Measurements from ENCODE around the gene MTG2. TPM values are rescaled to one million over a fixed set of nuclear protein-coding genes. Genes with fewer than 3 reads are reported as not detected.

The MTG2 gene
- total and polyA plus RNA-seq, 2 of the 13 experiments (the other 11 are each of a cell fraction or from before 2014, with no cell fraction given) = 20.4 to 37.8 TPM

- TF ChIP-seq, protein P1, sequence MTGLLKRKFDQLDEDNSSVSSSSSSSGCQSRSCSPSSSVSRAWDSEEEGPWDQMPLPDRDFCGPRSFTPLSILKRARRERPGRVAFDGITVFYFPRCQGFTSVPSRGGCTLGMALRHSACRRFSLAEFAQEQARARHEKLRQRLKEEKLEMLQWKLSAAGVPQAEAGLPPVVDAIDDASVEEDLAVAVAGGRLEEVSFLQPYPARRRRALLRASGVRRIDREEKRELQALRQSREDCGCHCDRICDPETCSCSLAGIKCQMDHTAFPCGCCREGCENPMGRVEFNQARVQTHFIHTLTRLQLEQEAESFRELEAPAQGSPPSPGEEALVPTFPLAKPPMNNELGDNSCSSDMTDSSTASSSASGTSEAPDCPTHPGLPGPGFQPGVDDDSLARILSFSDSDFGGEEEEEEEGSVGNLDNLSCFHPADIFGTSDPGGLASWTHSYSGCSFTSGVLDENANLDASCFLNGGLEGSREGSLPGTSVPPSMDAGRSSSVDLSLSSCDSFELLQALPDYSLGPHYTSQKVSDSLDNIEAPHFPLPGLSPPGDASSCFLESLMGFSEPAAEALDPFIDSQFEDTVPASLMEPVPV (CRISPR knock-in tag; IDR thresholded peaks at IDR 0.05) = peak; percentile 97
- TF ChIP-seq ZNF136 (CRISPR knock-in tag; IDR thresholded peaks at IDR 0.05; ENCODE audit: low read depth) (peak; percentile 91; the same call in 1 of the 2 replicates), MAX (IDR thresholded peaks at IDR 0.05) (peak; percentile 95), CAMTA2 (CRISPR knock-in tag; IDR thresholded peaks at IDR 0.05; ENCODE audit: borderline replicate concordance) (peak; percentile 75), HDAC1 (CRISPR knock-in tag; IDR thresholded peaks at IDR 0.05) (peak; percentile 99), U2AF2 (IDR thresholded peaks at IDR 0.05; ENCODE audit: low read depth, low read length) (peak; percentile 59; the same call in 1 of the 2 replicates), HMGXB4 (CRISPR knock-in tag; IDR thresholded peaks at IDR 0.05; ENCODE audit: borderline replicate concordance in 1 of 2, low read depth in 1 of 2) (peak; percentile 95 to 97), PHF5A (CRISPR knock-in tag; IDR thresholded peaks at IDR 0.05; ENCODE audit: low read depth, unreplicated experiment) (peak; percentile 93), ZNF232 (CRISPR knock-in tag; IDR thresholded peaks at IDR 0.05; ENCODE audit: borderline replicate concordance) (peak; percentile 98), TCF7L2 (IDR thresholded peaks at IDR 0.05; ENCODE audit: low read depth, low read length) (no peak), SP140L (CRISPR knock-in tag; IDR thresholded peaks at IDR 0.05; ENCODE audit: borderline replicate concordance) (peak; percentile 79; the same call in 1 of the 2 replicates), HOXA5 (CRISPR knock-in tag; IDR thresholded peaks at IDR 0.05) (peak; percentile 99), ZHX2 (IDR thresholded peaks at IDR 0.05; ENCODE audit: low read depth) (peak; percentile 93), ZHX2 (CRISPR knock-in tag; IDR thresholded peaks at IDR 0.05; ENCODE audit: borderline replicate concordance) (peak; percentile 97)
- TF ChIP-seq, protein P2, sequence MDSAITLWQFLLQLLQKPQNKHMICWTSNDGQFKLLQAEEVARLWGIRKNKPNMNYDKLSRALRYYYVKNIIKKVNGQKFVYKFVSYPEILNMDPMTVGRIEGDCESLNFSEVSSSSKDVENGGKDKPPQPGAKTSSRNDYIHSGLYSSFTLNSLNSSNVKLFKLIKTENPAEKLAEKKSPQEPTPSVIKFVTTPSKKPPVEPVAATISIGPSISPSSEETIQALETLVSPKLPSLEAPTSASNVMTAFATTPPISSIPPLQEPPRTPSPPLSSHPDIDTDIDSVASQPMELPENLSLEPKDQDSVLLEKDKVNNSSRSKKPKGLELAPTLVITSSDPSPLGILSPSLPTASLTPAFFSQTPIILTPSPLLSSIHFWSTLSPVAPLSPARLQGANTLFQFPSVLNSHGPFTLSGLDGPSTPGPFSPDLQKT (CRISPR knock-in tag; IDR thresholded peaks at IDR 0.05; ENCODE audit: borderline replicate concordance) = peak; percentile 97
- TF ChIP-seq, protein P3, sequence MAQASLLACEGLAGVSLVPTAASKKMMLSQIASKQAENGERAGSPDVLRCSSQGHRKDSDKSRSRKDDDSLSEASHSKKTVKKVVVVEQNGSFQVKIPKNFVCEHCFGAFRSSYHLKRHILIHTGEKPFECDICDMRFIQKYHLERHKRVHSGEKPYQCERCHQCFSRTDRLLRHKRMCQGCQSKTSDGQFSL (CRISPR knock-in tag; IDR thresholded peaks at IDR 0.05) = peak; percentile 87
Measured at GRCh38 chr20:62182469-62183425, at the start of gene MTG2 (continued).

Measured in HepG2 (cell line).